B cell (primary cell): ENCODE measurements around the gene EIF2B2. TPM values are rescaled to one million over a fixed set of nuclear protein-coding genes. Genes with fewer than 3 reads are reported as not detected.

ENCODE experiments used
- ATAC-seq: fragments of 200-7000 bp; cut with Tn5 transposase; one replicate; pipeline ENCODE4 v1.10.0; 2021; ENCODE audit warnings: low read depth, mild to moderate bottlenecking, moderate number of reproducible peaks, moderate library complexity
- CTCF ChIA-PET: fragments of 350-600 bp; sonication (Branson Sonifier 250); formaldehyde crosslinking; loops from one replicate; lab custom pipeline; 2021; ENCODE audit warnings: antibody characterized with exemption, inconsistent platforms; lab: Charles Lee
- POLR2A ChIA-PET: fragments of 350-600 bp; sonication (Branson Sonifier 250); formaldehyde crosslinking; loops from one replicate; lab custom pipeline; 2021; ENCODE audit warnings: antibody characterized with exemption; lab: Charles Lee
- DNase-seq: peaks from one replicate; pipeline ENCODE4 v3.0.0; 2013
- H2AFZ ChIP-seq: 2 replicates; pipeline ENCODE4 v1.6.1; 2012; ENCODE audit warnings: mild to moderate bottlenecking, low read depth, low read length; ENCODE audit not compliant: insufficient read depth, poor library complexity, severe bottlenecking
- H3K27ac ChIP-seq, 2 donors: 1 replicate in 1 of 2; 2 replicates in 1 of 2; pipeline ENCODE4 v1.5.1; 2012 to 2013; ENCODE audit warnings: low read length in 2 of 2, mild to moderate bottlenecking in 2 of 2, moderate library complexity in 1 of 2
- H3K27me3 ChIP-seq, 4 experiments: fragments of 200-600 bp in 1 of 4; sonication (generic) in 1 of 4; replicated peaks in 1 of 4; 1 replicate in 2 of 4; 2 replicates in 2 of 4; pipeline versions ENCODE4 v1.6.1 to v1.7.0; 2013 to 2016; ENCODE audit warnings: low read length in 3 of 4, mild to moderate bottlenecking in 2 of 4, mixed read lengths in 1 of 4, moderate library complexity in 1 of 4; ENCODE audit not compliant: insufficient read depth in 4 of 4, control insufficient read depth in 3 of 4; ENCODE audit errors: control extremely low read depth in 1 of 4
- H3K36me3 ChIP-seq, 2 experiments: replicated peaks in 1 of 2; 1 replicate in 1 of 2; 2 replicates in 1 of 2; pipeline versions ENCODE4 v1.6.1 to v1.7.1; 2013; ENCODE audit warnings: low read length in 1 of 2; ENCODE audit not compliant: insufficient read depth in 2 of 2, control insufficient read depth in 1 of 2; ENCODE audit errors: control extremely low read depth in 1 of 2, extremely low read depth in 1 of 2
- H3K4me1 ChIP-seq, 2 donors: fragments of 200-600 bp in 1 of 2; sonication (generic) in 1 of 2; 1 replicate in 1 of 2; 2 replicates in 1 of 2; pipeline versions ENCODE4 v1.5.1 to v1.6.1; 2013 to 2017; ENCODE audit warnings: low read length in 2 of 2; ENCODE audit not compliant: control insufficient read depth in 2 of 2, insufficient read depth in 2 of 2
- H3K4me2 ChIP-seq: replicated peaks from 2 replicates; pipeline ENCODE3; 2012; ENCODE audit warnings: mild to moderate bottlenecking, low read depth, low read length; ENCODE audit not compliant: poor library complexity, severe bottlenecking
- H3K4me3 ChIP-seq, 5 experiments: fragments of 200-600 bp in 1 of 5; sonication (generic) in 1 of 5; 1 replicate in 3 of 5; 2 replicates in 2 of 5; pipeline versions ENCODE4 v1.5.1 to v1.7.0; 2011 to 2016; ENCODE audit warnings: low read length in 4 of 5, mild to moderate bottlenecking in 4 of 5, low read depth in 2 of 5, control low read depth in 1 of 5, moderate library complexity in 1 of 5; ENCODE audit not compliant: insufficient read depth in 1 of 5; ENCODE audit errors: control extremely low read depth in 1 of 5, extremely low read depth in 1 of 5
- H3K79me2 ChIP-seq: fragments of 200-600 bp; sonication (generic); one replicate; pipeline ENCODE4 v1.6.0; 2016; ENCODE audit warnings: low read length; ENCODE audit not compliant: control insufficient read depth, insufficient read depth
- H3K9ac ChIP-seq: fragments of 200-600 bp; sonication (generic); 2 replicates; pipeline ENCODE4 v1.6.1; 2017; ENCODE audit warnings: mild to moderate bottlenecking, low read length, moderate library complexity
- H3K9me3 ChIP-seq, 3 donors: one replicate each; pipeline versions ENCODE4 v1.6.1 to v1.7.1; 2013; ENCODE audit warnings: low read length in 2 of 3; ENCODE audit not compliant: control insufficient read depth in 2 of 3, insufficient read depth in 1 of 3; ENCODE audit errors: control extremely low read depth in 1 of 3
- H4K20me1 ChIP-seq: 2 replicates; pipeline ENCODE4 v1.6.0; 2012; ENCODE audit warnings: mild to moderate bottlenecking, low read length; ENCODE audit not compliant: insufficient read depth, control insufficient read depth, poor library complexity, severe bottlenecking
- H3K27ac Mint-ChIP-seq: one replicate; pipeline ENCODE4 v1.8.0; 2021; ENCODE audit warnings: mixed read lengths
- H3K27me3 Mint-ChIP-seq: one replicate; pipeline ENCODE4 v1.8.0; 2021; ENCODE audit warnings: mixed read lengths
- H3K4me1 Mint-ChIP-seq: one replicate; pipeline ENCODE4 v1.8.0; 2021; ENCODE audit warnings: mixed read lengths
- H3K4me3 Mint-ChIP-seq: one replicate; pipeline ENCODE4 v1.8.0; 2021; ENCODE audit warnings: mixed read lengths
- H3K9me3 Mint-ChIP-seq: one replicate; pipeline ENCODE4 v1.8.0; 2022; ENCODE audit warnings: mixed read lengths; ENCODE audit not compliant: insufficient read depth
- CTCF ChIP-seq: fragments of 200-600 bp; IDR thresholded peaks from one replicate; pipeline ENCODE4 v1.8.0; 2022; ENCODE audit warnings: antibody characterized with exemption, mild to moderate bottlenecking
- EZH2 ChIP-seq: IDR thresholded peaks from 2 replicates; pipeline ENCODE4 v1.6.1; 2012; ENCODE audit warnings: borderline replicate concordance, low read depth, mild to moderate bottlenecking, moderate library complexity, low read length; ENCODE audit not compliant: insufficient read depth, poor library complexity, severe bottlenecking
- WGBS: methylation state at CpG from one replicate; pipeline ENCODE4 v1.1.5; 2013; ENCODE audit warnings: missing lambda C conversion rate; ENCODE audit not compliant: insufficient coverage; 5-methylcytosine and 5-hydroxymethylcytosine counted together
- intact Hi-C: fragments of 100-400 bp; cut with micrococcal nuclease; formaldehyde crosslinking; loops from one replicate; pipeline ENCODE4 v1.10.0; 2022
- polyA plus RNA-seq: library from polyadenylated mRNA; depleted of rRNA; stranded (reverse); fragments of >200 nt; gene quantifications from 2 replicates; pipeline ENCODE4 v1.2.3, GENCODE V29; 2012
- total RNA-seq, 2 donors: library from RNA; stranded (reverse); fragments of 120-200 nt in 1 of 2; gene quantifications; 1 replicate in 1 of 2; 2 replicates in 1 of 2; pipeline versions ENCODE4 v1.2.3 to v1.2.4, GENCODE V29; 2013 to 2022

The EIF2B2 gene
- total and polyA plus RNA-seq, 2 donors (not counting 1 experiment from before 2014, with no cell fraction given): 25.5 to 27.6 TPM

- Histone ChIP-seq H2AFZ (no peak overlapping the region), H3K4me2 (no peak overlapping the region), H3K27me3 (no peaks in the 10 kb centered on the region), H3K27ac (no peak overlapping the region), H3K4me1 (peaks cover 0 to 5% of the 10 kb centered on the region in 2 donors), H4K20me1 (no peaks in the 10 kb centered on the region), H3K9ac (no peak overlapping the region), H3K36me3 (no peaks in the 10 kb centered on the region), H3K4me3 (no peak overlapping the region), H3K9me3 (no peaks in the 10 kb centered on the region), H3K79me2 (no peaks in the 10 kb centered on the region)
- POLR2A ChIA-PET: no interaction called here
- no peak for TF ChIP-seq CTCF
- no peak for TF ChIP-seq EZH2
- Mint-ChIP-seq H3K27ac (no peak overlapping the region), H3K9me3 (no peaks in the 10 kb centered on the region), H3K27me3 (no peaks in the 10 kb centered on the region), H3K4me3 (no peak overlapping the region), H3K4me1 (no peaks in the 10 kb centered on the region)
- DNase-seq: no peak
- WGBS: 79% methylated on average over 4 of the region's 6 CpGs
- ATAC-seq: no peak
- CTCF ChIA-PET: interaction anchor here (0.8 kb wide), 1 partner anchor 117 kb away, joined by 3 read pairs; no protein-coding TSS in a partner anchor
- intact Hi-C loops: no loop called here
Observed at GRCh38 chr14:74977901-74978385, 24.8 kb upstream of the EIF2B2 start.

GRCh38 chr14:74978416-74978947, 24.2 kb upstream of the EIF2B2 start:
- no peaks in the 10 kb centered on the region for H3K9me3 ChIP-seq
- Mint-ChIP-seq H3K9me3 (no peaks in the 10 kb centered on the region), H3K4me3 (no peak overlapping the region), H3K4me1 (no peaks in the 10 kb centered on the region), H3K27me3 (no peaks in the 10 kb centered on the region), H3K27ac (no peak overlapping the region)
- TF ChIP-seq CTCF: no peak
- no peak for TF ChIP-seq EZH2
- intact Hi-C loops: no loop called here
- no peak overlapping the region for H3K27ac ChIP-seq
- ChIA-PET POLR2A (no interaction called here), CTCF (interaction anchor here (0.8 kb wide), 1 partner anchor 118 kb away, joined by 3 read pairs; no protein-coding TSS in a partner anchor)
- ATAC-seq: no peak
- H2AFZ ChIP-seq: no peak overlapping the region
- H3K27me3 ChIP-seq: no peaks in the 10 kb centered on the region
- 100% methylated on average over 8 of the region's 11 CpGs for WGBS
- no peak overlapping the region for H3K4me3 ChIP-seq
- H3K4me1 ChIP-seq: peaks cover 0 to under 1% of the 10 kb centered on the region in 2 donors
- H3K9ac ChIP-seq: no peak overlapping the region
- no peak for DNase-seq
- H3K79me2 ChIP-seq: no peaks in the 10 kb centered on the region
- no peak overlapping the region for H3K4me2 ChIP-seq
- H3K36me3 ChIP-seq: no peaks in the 10 kb centered on the region
- H4K20me1 ChIP-seq: no peaks in the 10 kb centered on the region
